HepG2 (cell line): ENCODE results near the gene PYGO2. TPM values are rescaled to one million over a fixed set of nuclear protein-coding genes. Genes with fewer than 3 reads are reported as not detected.

Experiments
- EED ChIP-seq: sonication (generic); formaldehyde crosslinking; IDR thresholded peaks from 2 replicates; pipeline ENCODE4 v1.5.0; 2020; ENCODE audit warnings: mild to moderate bottlenecking, missing genetic modification reagents
- FOXA3 ChIP-seq: IDR thresholded peaks from 2 replicates; pipeline ENCODE4 v1.6.1; 2016; ENCODE audit warnings: missing genetic modification reagents, missing compliant biosample characterization
- FOXK1 ChIP-seq: sonication (generic); formaldehyde crosslinking; IDR thresholded peaks from 2 replicates; pipeline ENCODE4 v1.4.0; 2020; ENCODE audit warnings: low read depth, missing genetic modification reagents, borderline replicate concordance
- GMEB2 ChIP-seq: IDR thresholded peaks from 2 replicates; pipeline ENCODE4 v1.6.1; 2016; ENCODE audit warnings: missing biosample characterization, missing genetic modification reagents, low read depth
- HES4 ChIP-seq: sonication (generic); formaldehyde crosslinking; IDR thresholded peaks from 2 replicates; pipeline ENCODE4 v1.9.0; 2021; ENCODE audit warnings: mild to moderate bottlenecking, missing genetic modification reagents, borderline replicate concordance
- KAT8 ChIP-seq: IDR thresholded peaks from 2 replicates; pipeline ENCODE4 v1.6.1; 2016; ENCODE audit warnings: missing genetic modification reagents, missing compliant biosample characterization
- KDM5B ChIP-seq: sonication (generic); formaldehyde crosslinking; IDR thresholded peaks from 2 replicates; pipeline ENCODE4 v1.4.0; 2020; ENCODE audit warnings: missing genetic modification reagents, mild to moderate bottlenecking, borderline replicate concordance
- LRRFIP1 ChIP-seq: sonication (generic); formaldehyde crosslinking; conservative IDR thresholded peaks from 2 replicates; pipeline ENCODE4 v1.4.0; 2020; ENCODE audit warnings: missing genetic modification reagents
- MBNL3 ChIP-seq: fragments of 250-450 bp; sonication (Bioruptor Pico); conservative IDR thresholded peaks from 2 replicates; pipeline ENCODE4 v1.8.0; 2022; ENCODE audit warnings: mild to moderate bottlenecking, inconsistent platforms
- NBN ChIP-seq: fragments of 450-650 bp; conservative IDR thresholded peaks from 2 replicates; pipeline ENCODE4 v1.6.1; 2017
- NFAT5 ChIP-seq: sonication (generic); formaldehyde crosslinking; IDR thresholded peaks from 2 replicates; pipeline ENCODE4 v1.4.0; 2020; ENCODE audit warnings: missing genetic modification reagents
- SNAI1 ChIP-seq: sonication (generic); formaldehyde crosslinking; IDR thresholded peaks from 2 replicates; pipeline ENCODE4 v1.5.0; 2020; ENCODE audit warnings: mild to moderate bottlenecking, missing genetic modification reagents, borderline replicate concordance
- TEAD2 ChIP-seq: sonication (generic); formaldehyde crosslinking; IDR thresholded peaks from 2 replicates; pipeline ENCODE4 v1.9.0; 2021; ENCODE audit warnings: missing genetic modification reagents
- TSC22D2 ChIP-seq: sonication (generic); formaldehyde crosslinking; IDR thresholded peaks from 2 replicates; pipeline ENCODE4 v1.5.1; 2020; ENCODE audit warnings: missing genetic modification reagents, mild to moderate bottlenecking, borderline replicate concordance
- ZBTB2 ChIP-seq: sonication (generic); formaldehyde crosslinking; IDR thresholded peaks from 2 replicates; pipeline ENCODE4 v1.8.0; 2022; ENCODE audit warnings: low read depth, missing genetic modification reagents
- ZNF296 ChIP-seq: sonication (generic); formaldehyde crosslinking; conservative IDR thresholded peaks from 2 replicates; pipeline ENCODE4 v1.5.0; 2020; ENCODE audit warnings: mild to moderate bottlenecking, missing genetic modification reagents
- ZNF460 ChIP-seq: sonication (generic); formaldehyde crosslinking; IDR thresholded peaks from 2 replicates; pipeline ENCODE4 v1.5.1; 2020; ENCODE audit warnings: missing genetic modification reagents, mild to moderate bottlenecking, borderline replicate concordance
- ZNF577 ChIP-seq: sonication (generic); formaldehyde crosslinking; IDR thresholded peaks from 2 replicates; pipeline ENCODE4 v1.4.0; 2020; ENCODE audit warnings: mild to moderate bottlenecking, low read depth, missing genetic modification reagents, borderline replicate concordance
- ZNF598 ChIP-seq: sonication (generic); formaldehyde crosslinking; IDR thresholded peaks from 2 replicates; pipeline ENCODE4 v1.5.1; 2020; ENCODE audit warnings: mild to moderate bottlenecking, missing genetic modification reagents, borderline replicate concordance
- polyA plus RNA-seq, 8 experiments: library from polyadenylated mRNA; depleted of rRNA in 3 of 8; stranded (reverse) in 7 of 8; unstranded in 1 of 8; fragments of >200 nt; fragmentation: Illumina TruSeq in 4 of 8; extraction: Trizol in 4 of 8; gene quantifications; 2 replicates each; pipeline versions ENCODE4 v1.2.1 to v1.2.3, GENCODE V29; 2011 to 2016; ENCODE audit warnings: low read depth in 4 of 8, missing spikeins in 1 of 8, mixed read lengths in 1 of 8; ENCODE audit not compliant: insufficient read depth in 1 of 8
- total RNA-seq, 5 experiments: library from RNA; depleted of rRNA; stranded (reverse); fragments of >200 nt; fragmentation: Illumina TruSeq; extraction: Trizol; gene quantifications; 2 replicates each; pipeline ENCODE4 v1.2.3, GENCODE V29; 2016; ENCODE audit warnings: low read depth in 1 of 5

The PYGO2 gene
- total and polyA plus RNA-seq, 2 of the 13 experiments (the other 11 are each of a cell fraction or from before 2014, with no cell fraction given): 20.3 to 21.8 TPM

GRCh38 chr1:154936555-154937084 lies 25.0 kb downstream of the PYGO2 start, which contains the start of gene PMVK (continued):
- TF ChIP-seq NFAT5 (CRISPR knock-in tag) (peak; percentile 98), TSC22D2 (peak; percentile 98), MBNL3 (no peak), ZNF598 (CRISPR knock-in tag) (peak; percentile 74; the same call in 1 of the 2 replicates), HES4 (CRISPR knock-in tag) (peak; percentile 99), EED (peak; percentile 99), FOXK1 (peak; percentile 69; the same call in 1 of the 2 replicates), KDM5B (CRISPR knock-in tag) (peak; percentile 100), ZBTB2 (CRISPR knock-in tag) (peak; percentile 96), NBN (no peak), TEAD2 (CRISPR knock-in tag) (peak; percentile 95), GMEB2 (CRISPR knock-in tag) (0 out of 2 replicates have a peak, but pooled peaks have one; percentile 11), ZNF296 (CRISPR knock-in tag) (peak; percentile 96), ZNF577 (CRISPR knock-in tag) (peak; percentile 94; the same call in 1 of the 2 replicates), ZNF460 (CRISPR knock-in tag) (no peak), KAT8 (CRISPR knock-in tag) (peak; percentile 93), SNAI1 (CRISPR knock-in tag) (peak; percentile 100), LRRFIP1 (CRISPR knock-in tag) (0 out of 2 replicates have a peak, but pooled peaks have one; percentile 87), FOXA3 (CRISPR knock-in tag) (peak; percentile 59)
